ENCODE data around the gene PSD2. TPM values are rescaled to one million over a fixed set of nuclear protein-coding genes. Genes with fewer than 3 reads are reported as not detected.

Gene PSD2
- total RNA-seq, 1 donor from 2014 or later, result 0.25 TPM

- no peaks in the 10 kb centered on the region for H3K9me3 Mint-ChIP-seq (ENCODE audit: unreplicated experiment)
- peak overlapping the region; percentile 100 for H3K4me2 ChIP-seq (ENCODE audit: low read length)
- peaks cover 9% of the 10 kb centered on the region for H3K27me3 ChIP-seq (ENCODE audit: insufficient read depth, low read length)
- DNase-seq (ENCODE audit: low read depth) (peak; percentile 18), FAIRE-seq (no peak)
- no peaks in the 10 kb centered on the region for H3K79me2 ChIP-seq (ENCODE audit: insufficient read depth, low read length)
- no peaks in the 10 kb centered on the region for H4K20me1 ChIP-seq (ENCODE audit: insufficient read depth, low read length)
- H3K36me3 ChIP-seq (ENCODE audit: insufficient read depth, low read length), result no peaks in the 10 kb centered on the region
- peaks cover 3% of the 10 kb centered on the region for H3K4me1 ChIP-seq (ENCODE audit: insufficient read depth, low read length)
- peak overlapping the region; percentile 94 for H3K4me3 Mint-ChIP-seq (ENCODE audit: unreplicated experiment)
- TF ChIP-seq EZH2 (IDR thresholded peaks at IDR 0.05; ENCODE audit: insufficient read depth, low read length) (no peak), CTCF (IDR thresholded peaks at IDR 0.05; ENCODE audit: insufficient read depth, low read depth, low read length) (peak; percentile 86)
- peaks cover 53% of the 10 kb centered on the region for H3K27me3 Mint-ChIP-seq (ENCODE audit: low read depth, unreplicated experiment)
- H3K27ac ChIP-seq (ENCODE audit: low read depth, low read length), result no peak overlapping the region
- peak overlapping the region; percentile 87 for H3K9ac ChIP-seq (ENCODE audit: low read length)
- H3K36me3 Mint-ChIP-seq (ENCODE audit: low read depth, unreplicated experiment), result peaks cover 3% of the 10 kb centered on the region
- H3K4me1 Mint-ChIP-seq (ENCODE audit: low read depth, unreplicated experiment), result peaks cover 4% of the 10 kb centered on the region
- H3K27ac Mint-ChIP-seq (ENCODE audit: unreplicated experiment), result peak overlapping the region; percentile 91
- H3K4me3 ChIP-seq (ENCODE audit: insufficient read depth, low read depth, low read length), result peak overlapping the region; percentile 78
- H2AFZ ChIP-seq (ENCODE audit: low read depth, low read length), result peak overlapping the region; percentile 97
- H3K9me3 ChIP-seq (ENCODE audit: insufficient read depth, low read depth, low read length), result no peaks in the 10 kb centered on the region
Observed at GRCh38 chr5:139787568-139788293, 7.9 kb upstream of the PSD2 start.

- peaks cover 12% of the 10 kb centered on the region for H3K27me3 ChIP-seq (ENCODE audit: insufficient read depth, low read length)
- FAIRE-seq, result no peak
- TF ChIP-seq EZH2 (IDR thresholded peaks at IDR 0.05; ENCODE audit: insufficient read depth, low read length), result no peak
- TF ChIP-seq CTCF (IDR thresholded peaks at IDR 0.05; ENCODE audit: insufficient read depth, low read depth, low read length), result no peak
Observed at GRCh38 chr5:139788294-139788910, 7.2 kb upstream of the PSD2 start.

More at GRCh38 chr5:139788294-139788910, 7.2 kb upstream of the PSD2 start:
- Histone ChIP-seq H3K36me3 (ENCODE audit: insufficient read depth, low read length) (no peaks in the 10 kb centered on the region), H3K4me1 (ENCODE audit: insufficient read depth, low read length) (peaks cover 3% of the 10 kb centered on the region), H3K9me3 (ENCODE audit: insufficient read depth, low read depth, low read length) (no peaks in the 10 kb centered on the region), H3K4me3 (ENCODE audit: insufficient read depth, low read depth, low read length) (peak overlapping the region; percentile 23), H3K79me2 (ENCODE audit: insufficient read depth, low read length) (no peaks in the 10 kb centered on the region), H2AFZ (ENCODE audit: low read depth, low read length) (peak overlapping the region; percentile 73), H3K9ac (ENCODE audit: low read length) (no peak overlapping the region), H3K27ac (ENCODE audit: low read depth, low read length) (no peak overlapping the region), H3K4me2 (ENCODE audit: low read length) (peak overlapping the region; percentile 100), H4K20me1 (ENCODE audit: insufficient read depth, low read length) (no peaks in the 10 kb centered on the region)
- no peaks in the 10 kb centered on the region for H3K9me3 Mint-ChIP-seq (ENCODE audit: unreplicated experiment)
- H3K27ac Mint-ChIP-seq (ENCODE audit: unreplicated experiment), result no peak overlapping the region
- H3K4me3 Mint-ChIP-seq (ENCODE audit: unreplicated experiment), result no peak overlapping the region
- H3K27me3 Mint-ChIP-seq (ENCODE audit: low read depth, unreplicated experiment), result peaks cover 55% of the 10 kb centered on the region
- H3K4me1 Mint-ChIP-seq (ENCODE audit: low read depth, unreplicated experiment), result peaks cover 4% of the 10 kb centered on the region
- peaks cover 3% of the 10 kb centered on the region for H3K36me3 Mint-ChIP-seq (ENCODE audit: low read depth, unreplicated experiment)
- no peak for DNase-seq (ENCODE audit: low read depth)

Data from astrocyte (in vitro differentiated cells and primary cell).